Adrenal gland (tissue), 5 donors: Measurements from ENCODE around the gene TIMP2.

Source experiments
- POLR2A ChIP-seq, 2 donors: fragments of 450-650 bp; IDR thresholded peaks; one replicate each; pipeline ENCODE4 v1.6.1; 2017; ENCODE audit warnings: antibody characterized with exemption in 2 of 2, mild to moderate bottlenecking in 2 of 2, moderate library complexity in 1 of 2
- TF ChIP-seq, protein P1 (sequence below), 6 experiments: fragments of 450-650 bp in 4 of 6; fragments of 200-600 bp in 2 of 6; sonication (generic) in 1 of 6; IDR thresholded peaks; 1 replicate in 5 of 6; 2 replicates in 1 of 6; pipeline versions ENCODE4 v1.5.1 to v1.8.0; 2016 to 2021; ENCODE audit warnings: antibody characterized with exemption in 6 of 6, mild to moderate bottlenecking in 2 of 6, moderate library complexity in 1 of 6
- donor health status: DM: no; HTN: no; CAD: no.

GRCh38 chr17:78823282-78824046 lies 101.7 kb downstream of the TIMP2 start:
- no peak for TF ChIP-seq POLR2A (IDR thresholded peaks at IDR 0.05)
- TF ChIP-seq, protein P1, sequence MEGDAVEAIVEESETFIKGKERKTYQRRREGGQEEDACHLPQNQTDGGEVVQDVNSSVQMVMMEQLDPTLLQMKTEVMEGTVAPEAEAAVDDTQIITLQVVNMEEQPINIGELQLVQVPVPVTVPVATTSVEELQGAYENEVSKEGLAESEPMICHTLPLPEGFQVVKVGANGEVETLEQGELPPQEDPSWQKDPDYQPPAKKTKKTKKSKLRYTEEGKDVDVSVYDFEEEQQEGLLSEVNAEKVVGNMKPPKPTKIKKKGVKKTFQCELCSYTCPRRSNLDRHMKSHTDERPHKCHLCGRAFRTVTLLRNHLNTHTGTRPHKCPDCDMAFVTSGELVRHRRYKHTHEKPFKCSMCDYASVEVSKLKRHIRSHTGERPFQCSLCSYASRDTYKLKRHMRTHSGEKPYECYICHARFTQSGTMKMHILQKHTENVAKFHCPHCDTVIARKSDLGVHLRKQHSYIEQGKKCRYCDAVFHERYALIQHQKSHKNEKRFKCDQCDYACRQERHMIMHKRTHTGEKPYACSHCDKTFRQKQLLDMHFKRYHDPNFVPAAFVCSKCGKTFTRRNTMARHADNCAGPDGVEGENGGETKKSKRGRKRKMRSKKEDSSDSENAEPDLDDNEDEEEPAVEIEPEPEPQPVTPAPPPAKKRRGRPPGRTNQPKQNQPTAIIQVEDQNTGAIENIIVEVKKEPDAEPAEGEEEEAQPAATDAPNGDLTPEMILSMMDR (IDR thresholded peaks at IDR 0.05): no peak
